Lung (tissue), 12 donors: Measurements from ENCODE around the gene RNF121. TPM values are rescaled to one million over a fixed set of nuclear protein-coding genes. Genes with fewer than 3 reads are reported as not detected.
A peak's percentile ranks its signal among the peaks of the same experiment; 100 is the strongest.

ENCODE experiments used
- ATAC-seq: fragments of 200-7000 bp; cut with Tn5 transposase; one replicate; pipeline ENCODE4 v1.9.1; 2020; ENCODE audit warnings: moderate number of reproducible peaks; ENCODE audit not compliant: insufficient read depth, low FRiP score
- DNase-seq, 3 donors: peaks; one replicate each; pipeline ENCODE4 v3.0.0-alpha.2; 2013 to 2017
- H3K27ac ChIP-seq, 2 donors: one replicate each; pipeline ENCODE4 v1.5.1; 2013; ENCODE audit warnings: mild to moderate bottlenecking in 2 of 2, moderate library complexity in 2 of 2, control low read depth in 1 of 2, inconsistent platforms in 1 of 2, low read depth in 1 of 2, low read length in 1 of 2
- H3K27me3 ChIP-seq, 3 donors: one replicate each; pipeline ENCODE4 v1.5.1; 2013; ENCODE audit warnings: low read length in 2 of 3; ENCODE audit not compliant: control insufficient read depth in 3 of 3, insufficient read depth in 3 of 3
- H3K36me3 ChIP-seq, 4 donors: one replicate each; pipeline ENCODE4 v1.5.1; 2013; ENCODE audit warnings: low read length in 4 of 4, mild to moderate bottlenecking in 1 of 4, moderate library complexity in 1 of 4; ENCODE audit not compliant: control insufficient read depth in 4 of 4, insufficient read depth in 4 of 4
- H3K4me1 ChIP-seq, 5 donors: one replicate each; pipeline ENCODE4 v1.5.1; 2013; ENCODE audit warnings: low read length in 5 of 5, mild to moderate bottlenecking in 2 of 5, moderate library complexity in 1 of 5; ENCODE audit not compliant: control insufficient read depth in 5 of 5, insufficient read depth in 5 of 5
- H3K4me3 ChIP-seq: one replicate; pipeline ENCODE4 v1.5.1; 2013; ENCODE audit warnings: mild to moderate bottlenecking, control low read depth, moderate library complexity
- H3K9ac ChIP-seq, 2 donors: one replicate each; pipeline ENCODE4 v1.5.1; 2013; ENCODE audit warnings: low read length in 2 of 2, control low read depth in 1 of 2; ENCODE audit not compliant: insufficient read depth in 1 of 2
- H3K9me3 ChIP-seq, 4 donors: one replicate each; pipeline ENCODE4 v1.5.1; 2013; ENCODE audit warnings: low read length in 3 of 4, mild to moderate bottlenecking in 1 of 4, moderate library complexity in 1 of 4; ENCODE audit not compliant: control insufficient read depth in 4 of 4, insufficient read depth in 3 of 4
- WGBS, 2 donors: extraction: QIAGEN DNeasy Blood & Tissue Kit; methylation state at CpG; one replicate each; pipeline ENCODE4 v1.1.7; 2013; 5-methylcytosine and 5-hydroxymethylcytosine counted together
- polyA plus RNA-seq, 2 donors: library from polyadenylated mRNA; stranded (reverse); fragments of 200-250 nt; gene quantifications; one replicate each; pipeline ENCODE4 v1.2.1, GENCODE V29; 2013
- total RNA-seq, 2 donors: library from RNA; depleted of rRNA in 1 of 2; stranded (reverse); fragments of >200 nt in 1 of 2; gene quantifications; one replicate each; pipeline ENCODE4 v1.2.1, GENCODE V29; 2014 to 2021
- TF ChIP-seq, protein P1 (sequence below): IDR thresholded peaks from 2 replicates; pipeline ENCODE4 v1.5.1; 2012; ENCODE audit warnings: mild to moderate bottlenecking; ENCODE audit errors: control extremely low read depth, extremely low read depth
- donor health status: control.
- donor health status: control.
- donor health status: Bipolar disorder and iron deficiency.
- donor health status: healthy.
- donor health status: DM: yes; HTN: yes; CAD: no.

The RNF121 gene
- total and polyA plus RNA-seq, 4 donors, result 14.0 to 30.2 (median 27.6) TPM

DNA sequence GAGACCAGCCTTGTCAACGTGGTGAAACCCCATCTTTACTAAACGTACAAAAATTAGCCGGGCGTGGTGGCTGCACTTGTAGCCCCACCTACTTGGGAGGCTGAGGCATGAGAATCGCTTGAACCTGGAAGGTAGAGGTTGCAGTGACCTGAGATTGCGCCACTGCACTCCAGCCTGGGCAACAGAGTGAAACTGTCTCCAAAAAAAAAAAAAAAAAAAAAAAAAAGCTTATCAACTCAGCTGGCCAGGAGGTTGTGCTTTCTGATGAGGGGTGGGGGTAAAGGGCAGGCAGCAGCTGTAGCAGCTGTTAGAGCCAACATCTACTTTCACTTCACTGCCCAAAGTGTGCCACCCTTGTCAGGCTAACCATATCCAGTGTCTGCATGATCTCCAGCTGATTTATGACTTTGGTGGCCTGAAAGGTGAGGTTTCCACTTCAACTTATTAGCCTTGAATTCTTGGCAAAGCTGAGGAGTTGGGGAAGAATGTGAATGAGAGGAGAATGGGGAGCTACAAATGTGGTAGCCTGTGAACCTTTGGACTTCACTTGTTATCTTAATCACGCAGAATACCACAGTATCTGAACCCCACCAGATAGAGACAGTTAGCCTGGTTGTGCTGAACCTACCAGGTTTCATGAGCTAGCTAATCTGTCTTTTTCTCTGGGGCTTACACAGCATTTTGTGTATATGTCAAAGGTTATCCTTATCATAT lies 19.6 kb downstream of the RNF121 start:
- no peak overlapping the region for H3K9ac ChIP-seq
- H3K4me3 ChIP-seq, result no peak overlapping the region
- ATAC-seq (no peak), DNase-seq (peak in 1 of 3 donors; percentile 1)
- H3K9me3 ChIP-seq, result no peaks in the 10 kb centered on the region
- 85 to 90% methylated on average over 7 of the region's 7 CpGs for WGBS, 2 donors
- TF ChIP-seq, protein P1, sequence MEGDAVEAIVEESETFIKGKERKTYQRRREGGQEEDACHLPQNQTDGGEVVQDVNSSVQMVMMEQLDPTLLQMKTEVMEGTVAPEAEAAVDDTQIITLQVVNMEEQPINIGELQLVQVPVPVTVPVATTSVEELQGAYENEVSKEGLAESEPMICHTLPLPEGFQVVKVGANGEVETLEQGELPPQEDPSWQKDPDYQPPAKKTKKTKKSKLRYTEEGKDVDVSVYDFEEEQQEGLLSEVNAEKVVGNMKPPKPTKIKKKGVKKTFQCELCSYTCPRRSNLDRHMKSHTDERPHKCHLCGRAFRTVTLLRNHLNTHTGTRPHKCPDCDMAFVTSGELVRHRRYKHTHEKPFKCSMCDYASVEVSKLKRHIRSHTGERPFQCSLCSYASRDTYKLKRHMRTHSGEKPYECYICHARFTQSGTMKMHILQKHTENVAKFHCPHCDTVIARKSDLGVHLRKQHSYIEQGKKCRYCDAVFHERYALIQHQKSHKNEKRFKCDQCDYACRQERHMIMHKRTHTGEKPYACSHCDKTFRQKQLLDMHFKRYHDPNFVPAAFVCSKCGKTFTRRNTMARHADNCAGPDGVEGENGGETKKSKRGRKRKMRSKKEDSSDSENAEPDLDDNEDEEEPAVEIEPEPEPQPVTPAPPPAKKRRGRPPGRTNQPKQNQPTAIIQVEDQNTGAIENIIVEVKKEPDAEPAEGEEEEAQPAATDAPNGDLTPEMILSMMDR, result no peak
- H3K27ac ChIP-seq, result no peak overlapping the region
- H3K27me3 ChIP-seq, result no peaks in the 10 kb centered on the region
- H3K4me1 ChIP-seq, result peaks cover 0 to 15% (median 0%) of the 10 kb centered on the region in 5 donors
- H3K36me3 ChIP-seq, result no peaks in the 10 kb centered on the region

DNA sequence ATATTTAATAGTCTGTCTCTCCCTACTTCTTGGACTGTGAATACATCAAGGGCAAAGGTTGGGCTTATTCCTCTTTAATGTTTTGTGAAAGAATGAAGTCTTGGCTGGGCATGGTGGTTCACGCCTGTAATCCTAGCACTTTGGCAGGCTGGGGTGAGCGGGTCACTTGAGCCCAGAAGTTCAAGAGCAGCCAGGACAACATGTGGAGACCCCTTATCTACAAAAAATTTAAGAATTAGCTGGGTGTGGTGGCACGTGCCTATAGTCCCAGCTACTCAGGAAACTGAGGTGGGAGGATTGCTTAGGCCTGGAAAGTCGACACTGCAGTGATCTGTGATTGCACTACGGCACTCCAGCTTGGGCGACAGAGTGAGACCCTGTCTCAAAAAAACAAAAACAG lies 20.2 kb downstream of the RNF121 start:
- no peak for ATAC-seq
- H3K4me1 ChIP-seq, result peaks cover 0 to 16% (median 0%) of the 10 kb centered on the region in 5 donors
- no peaks in the 10 kb centered on the region for H3K9me3 ChIP-seq
- no peak for DNase-seq
- no peaks in the 10 kb centered on the region for H3K36me3 ChIP-seq
- H3K27ac ChIP-seq, result no peak overlapping the region
- TF ChIP-seq, protein P1, result no peak
- 82 to 87% methylated on average over 6 of the region's 6 CpGs for WGBS, 2 donors
- H3K9ac ChIP-seq, result no peak overlapping the region
- no peaks in the 10 kb centered on the region for H3K27me3 ChIP-seq
- H3K4me3 ChIP-seq, result no peak overlapping the region

DNA sequence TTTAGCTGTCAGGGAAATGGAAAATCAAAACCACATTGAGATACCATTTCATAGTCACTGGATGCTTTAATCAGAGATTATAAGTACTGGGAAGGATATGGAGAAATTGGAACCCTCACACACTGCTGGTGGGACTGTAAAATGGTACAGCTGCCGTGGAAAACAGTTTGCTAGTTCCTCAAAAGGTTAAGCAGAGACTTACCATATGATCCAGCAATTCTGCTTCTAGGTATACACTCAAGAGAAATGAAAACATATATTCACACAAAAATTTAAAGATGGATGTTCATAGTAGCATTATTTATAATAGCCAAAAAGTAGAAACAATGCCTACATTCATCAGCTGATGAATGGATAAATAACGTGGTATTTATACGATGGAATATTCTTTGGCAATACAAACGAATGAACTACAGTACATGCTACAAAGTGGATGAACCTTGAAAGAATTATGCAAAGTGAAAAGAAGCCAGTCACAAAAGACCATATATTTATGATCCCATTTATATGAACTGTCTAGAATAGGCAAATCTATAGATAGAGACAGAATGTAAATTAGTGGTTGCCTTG lies 23.0 kb downstream of the RNF121 start:
- ATAC-seq, result no peak
- no peak overlapping the region for H3K27ac ChIP-seq

More for the DNA sequence above, 23.0 kb downstream of the RNF121 start:
- no peak for DNase-seq
- no peaks in the 10 kb centered on the region for H3K9me3 ChIP-seq
- WGBS, 2 donors, result 80 to 86% methylated on average over 4 of the region's 4 CpGs
- no peaks in the 10 kb centered on the region for H3K27me3 ChIP-seq
- TF ChIP-seq, protein P1, result no peak
- H3K9ac ChIP-seq, result no peak overlapping the region
- H3K4me1 ChIP-seq, result peaks cover 0 to 15% (median 0%) of the 10 kb centered on the region in 5 donors
- no peak overlapping the region for H3K4me3 ChIP-seq
- no peaks in the 10 kb centered on the region for H3K36me3 ChIP-seq
